WTC11 (cell line): Measurements from ENCODE around the gene LMOD2. TPM values are rescaled to one million over a fixed set of nuclear protein-coding genes. Genes with fewer than 3 reads are reported as not detected.
A peak's percentile ranks its signal among the peaks of the same experiment; 100 is the strongest.

Experiments
- ATAC-seq: fragments of 200-7000 bp; cut with Tn5 transposase; 2 replicates; pipeline ENCODE4 v1.10.0; 2021; ENCODE audit warnings: mild to moderate bottlenecking, moderate library complexity
- CTCF ChIA-PET: fragments of 300-600 bp; sonication (Branson Sonifier 250); formaldehyde crosslinking; loops from one replicate; lab custom pipeline; 2021; ENCODE audit warnings: antibody characterized with exemption; lab: Charles Lee
- POLR2A ChIA-PET: fragments of 350-600 bp; sonication (Branson Sonifier 250); formaldehyde crosslinking; loops from one replicate; lab custom pipeline; 2021; ENCODE audit warnings: antibody characterized with exemption; lab: Charles Lee
- DNase-seq: peaks from one replicate; pipeline ENCODE4 v3.0.0; 2021; ENCODE audit warnings: low spot score
- H3K27ac Mint-ChIP-seq: 2 replicates; pipeline ENCODE4 v1.8.0; 2021; ENCODE audit warnings: mixed read lengths
- H3K27me3 Mint-ChIP-seq: 2 replicates; pipeline ENCODE4 v1.8.0; 2021; ENCODE audit warnings: low read depth, mild to moderate bottlenecking, moderate library complexity, mixed read lengths
- H3K36me3 Mint-ChIP-seq: 2 replicates; pipeline ENCODE4 v1.8.0; 2021; ENCODE audit warnings: mixed read lengths
- H3K4me1 Mint-ChIP-seq: 2 replicates; pipeline ENCODE4 v1.8.0; 2022; ENCODE audit warnings: mixed read lengths
- H3K4me3 Mint-ChIP-seq: 2 replicates; pipeline ENCODE4 v1.8.0; 2021; ENCODE audit warnings: mild to moderate bottlenecking, moderate library complexity, mixed read lengths
- H3K9me3 Mint-ChIP-seq: 2 replicates; pipeline ENCODE4 v1.8.0; 2021; ENCODE audit warnings: mixed read lengths
- ETV6 ChIP-seq: sonication (generic); formaldehyde crosslinking; IDR thresholded peaks from 2 replicates; pipeline ENCODE4 v1.8.1; 2022; ENCODE audit warnings: mild to moderate bottlenecking, missing genetic modification reagents
- GABPB1 ChIP-seq: sonication (generic); formaldehyde crosslinking; IDR thresholded peaks from 2 replicates; pipeline ENCODE4 v1.8.1; 2023; ENCODE audit warnings: mild to moderate bottlenecking, missing genetic modification reagents
- HMGA2 ChIP-seq: fragments of 250-450 bp; sonication (Bioruptor Pico); IDR thresholded peaks from 2 replicates; pipeline ENCODE4 v1.4.0; 2021; ENCODE audit warnings: mild to moderate bottlenecking, moderate library complexity
- JUN ChIP-seq: sonication (generic); formaldehyde crosslinking; IDR thresholded peaks from 2 replicates; pipeline ENCODE4 v1.8.0; 2023; ENCODE audit warnings: mild to moderate bottlenecking, missing genetic modification reagents
- NR2C2 ChIP-seq: sonication (generic); formaldehyde crosslinking; IDR thresholded peaks from 2 replicates; pipeline ENCODE4 v1.8.0; 2022; ENCODE audit warnings: mild to moderate bottlenecking, missing genetic modification reagents
- SMAD4 ChIP-seq: sonication (generic); formaldehyde crosslinking; IDR thresholded peaks from 2 replicates; pipeline ENCODE4 v1.8.0; 2022; ENCODE audit warnings: mild to moderate bottlenecking, missing genetic modification reagents
- SOX15 ChIP-seq: fragments of 250-450 bp; sonication (Bioruptor Pico); IDR thresholded peaks from 2 replicates; pipeline ENCODE4 v1.9.0; 2021; ENCODE audit warnings: mild to moderate bottlenecking
- TEAD1 ChIP-seq: sonication (generic); formaldehyde crosslinking; IDR thresholded peaks from 2 replicates; pipeline ENCODE4 v1.8.0; 2022; ENCODE audit warnings: mild to moderate bottlenecking, missing genetic modification reagents
- TEAD4 ChIP-seq: sonication (generic); formaldehyde crosslinking; IDR thresholded peaks from 2 replicates; pipeline ENCODE4 v1.8.0; 2022; ENCODE audit warnings: mild to moderate bottlenecking, missing genetic modification reagents
- ZNF671 ChIP-seq: fragments of 250-450 bp; sonication (Bioruptor Pico); IDR thresholded peaks from 2 replicates; pipeline ENCODE4 v1.8.0; 2021; ENCODE audit warnings: mild to moderate bottlenecking
- total RNA-seq: library from RNA; stranded (reverse); gene quantifications from 3 replicates; pipeline ENCODE4 v1.2.3, GENCODE V29; 2021
- TF ChIP-seq, protein P1 (sequence below): sonication (generic); formaldehyde crosslinking; IDR thresholded peaks from 2 replicates; pipeline ENCODE4 v1.8.0; 2023; ENCODE audit warnings: missing genetic modification reagents, mild to moderate bottlenecking, borderline replicate concordance
- TF ChIP-seq, protein P2 (sequence below): sonication (generic); formaldehyde crosslinking; conservative IDR thresholded peaks from 2 replicates; pipeline ENCODE4 v1.8.1; 2022; ENCODE audit warnings: mild to moderate bottlenecking, missing genetic modification reagents
- TF ChIP-seq, protein P3 (sequence below): sonication (generic); formaldehyde crosslinking; IDR thresholded peaks from 2 replicates; pipeline ENCODE4 v1.8.0; 2022; ENCODE audit warnings: mild to moderate bottlenecking, missing genetic modification reagents
- TF ChIP-seq, protein P4 (sequence below): sonication (generic); formaldehyde crosslinking; conservative IDR thresholded peaks from 2 replicates; pipeline ENCODE4 v1.8.1; 2023; ENCODE audit warnings: mild to moderate bottlenecking, low read depth, missing genetic modification reagents, moderate library complexity

Gene LMOD2
- total RNA-seq, 1 experiment from 2014 or later, result not detected

DNA sequence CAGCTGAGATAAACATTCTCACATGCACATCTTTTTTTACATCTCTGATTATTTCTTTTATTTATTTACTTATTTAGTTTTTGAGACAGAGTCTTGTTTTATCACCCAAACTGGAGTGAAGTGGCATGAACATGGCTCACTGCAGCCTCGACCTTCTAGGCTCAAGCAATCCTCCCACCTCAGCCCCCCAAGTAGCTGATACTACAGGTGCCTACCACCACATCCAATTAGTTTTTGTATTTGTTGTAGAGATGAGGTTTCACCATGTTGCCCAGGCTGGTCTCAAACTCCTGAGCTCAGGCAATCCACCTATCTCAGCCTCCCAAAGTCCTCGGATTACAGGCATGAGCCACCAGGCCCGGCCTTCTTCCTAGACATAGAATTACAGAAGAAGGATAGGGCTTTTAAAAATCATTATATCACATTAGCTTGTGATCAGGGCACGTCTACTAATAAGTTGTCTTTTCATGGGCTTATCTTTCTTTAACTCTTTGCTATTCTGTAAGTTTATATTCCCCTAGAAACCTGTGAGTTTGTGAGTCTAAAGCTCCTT, 48.2 kb upstream of the LMOD2 start:
- peaks cover 3% of the 10 kb centered on the region; the same call in 1 of the 2 replicates for H3K9me3 Mint-ChIP-seq
- TF ChIP-seq TEAD4 (CRISPR knock-in tag) (no peak), HMGA2 (no peak), TEAD1 (CRISPR knock-in tag) (no peak), ETV6 (no peak), ZNF671 (CRISPR knock-in tag) (no peak), SOX15 (no peak)
- TF ChIP-seq, protein P1, sequence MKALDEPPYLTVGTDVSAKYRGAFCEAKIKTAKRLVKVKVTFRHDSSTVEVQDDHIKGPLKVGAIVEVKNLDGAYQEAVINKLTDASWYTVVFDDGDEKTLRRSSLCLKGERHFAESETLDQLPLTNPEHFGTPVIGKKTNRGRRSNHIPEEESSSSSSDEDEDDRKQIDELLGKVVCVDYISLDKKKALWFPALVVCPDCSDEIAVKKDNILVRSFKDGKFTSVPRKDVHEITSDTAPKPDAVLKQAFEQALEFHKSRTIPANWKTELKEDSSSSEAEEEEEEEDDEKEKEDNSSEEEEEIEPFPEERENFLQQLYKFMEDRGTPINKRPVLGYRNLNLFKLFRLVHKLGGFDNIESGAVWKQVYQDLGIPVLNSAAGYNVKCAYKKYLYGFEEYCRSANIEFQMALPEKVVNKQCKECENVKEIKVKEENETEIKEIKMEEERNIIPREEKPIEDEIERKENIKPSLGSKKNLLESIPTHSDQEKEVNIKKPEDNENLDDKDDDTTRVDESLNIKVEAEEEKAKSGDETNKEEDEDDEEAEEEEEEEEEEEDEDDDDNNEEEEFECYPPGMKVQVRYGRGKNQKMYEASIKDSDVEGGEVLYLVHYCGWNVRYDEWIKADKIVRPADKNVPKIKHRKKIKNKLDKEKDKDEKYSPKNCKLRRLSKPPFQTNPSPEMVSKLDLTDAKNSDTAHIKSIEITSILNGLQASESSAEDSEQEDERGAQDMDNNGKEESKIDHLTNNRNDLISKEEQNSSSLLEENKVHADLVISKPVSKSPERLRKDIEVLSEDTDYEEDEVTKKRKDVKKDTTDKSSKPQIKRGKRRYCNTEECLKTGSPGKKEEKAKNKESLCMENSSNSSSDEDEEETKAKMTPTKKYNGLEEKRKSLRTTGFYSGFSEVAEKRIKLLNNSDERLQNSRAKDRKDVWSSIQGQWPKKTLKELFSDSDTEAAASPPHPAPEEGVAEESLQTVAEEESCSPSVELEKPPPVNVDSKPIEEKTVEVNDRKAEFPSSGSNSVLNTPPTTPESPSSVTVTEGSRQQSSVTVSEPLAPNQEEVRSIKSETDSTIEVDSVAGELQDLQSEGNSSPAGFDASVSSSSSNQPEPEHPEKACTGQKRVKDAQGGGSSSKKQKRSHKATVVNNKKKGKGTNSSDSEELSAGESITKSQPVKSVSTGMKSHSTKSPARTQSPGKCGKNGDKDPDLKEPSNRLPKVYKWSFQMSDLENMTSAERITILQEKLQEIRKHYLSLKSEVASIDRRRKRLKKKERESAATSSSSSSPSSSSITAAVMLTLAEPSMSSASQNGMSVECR (CRISPR knock-in tag), result no peak
- TF ChIP-seq, protein P2, sequence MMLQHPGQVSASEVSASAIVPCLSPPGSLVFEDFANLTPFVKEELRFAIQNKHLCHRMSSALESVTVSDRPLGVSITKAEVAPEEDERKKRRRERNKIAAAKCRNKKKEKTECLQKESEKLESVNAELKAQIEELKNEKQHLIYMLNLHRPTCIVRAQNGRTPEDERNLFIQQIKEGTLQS (CRISPR knock-in tag), result no peak
- TF ChIP-seq, protein P3, sequence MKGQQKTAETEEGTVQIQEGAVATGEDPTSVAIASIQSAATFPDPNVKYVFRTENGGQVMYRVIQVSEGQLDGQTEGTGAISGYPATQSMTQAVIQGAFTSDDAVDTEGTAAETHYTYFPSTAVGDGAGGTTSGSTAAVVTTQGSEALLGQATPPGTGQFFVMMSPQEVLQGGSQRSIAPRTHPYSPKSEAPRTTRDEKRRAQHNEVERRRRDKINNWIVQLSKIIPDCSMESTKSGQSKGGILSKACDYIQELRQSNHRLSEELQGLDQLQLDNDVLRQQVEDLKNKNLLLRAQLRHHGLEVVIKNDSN (CRISPR knock-in tag), result no peak
- TF ChIP-seq, protein P4, sequence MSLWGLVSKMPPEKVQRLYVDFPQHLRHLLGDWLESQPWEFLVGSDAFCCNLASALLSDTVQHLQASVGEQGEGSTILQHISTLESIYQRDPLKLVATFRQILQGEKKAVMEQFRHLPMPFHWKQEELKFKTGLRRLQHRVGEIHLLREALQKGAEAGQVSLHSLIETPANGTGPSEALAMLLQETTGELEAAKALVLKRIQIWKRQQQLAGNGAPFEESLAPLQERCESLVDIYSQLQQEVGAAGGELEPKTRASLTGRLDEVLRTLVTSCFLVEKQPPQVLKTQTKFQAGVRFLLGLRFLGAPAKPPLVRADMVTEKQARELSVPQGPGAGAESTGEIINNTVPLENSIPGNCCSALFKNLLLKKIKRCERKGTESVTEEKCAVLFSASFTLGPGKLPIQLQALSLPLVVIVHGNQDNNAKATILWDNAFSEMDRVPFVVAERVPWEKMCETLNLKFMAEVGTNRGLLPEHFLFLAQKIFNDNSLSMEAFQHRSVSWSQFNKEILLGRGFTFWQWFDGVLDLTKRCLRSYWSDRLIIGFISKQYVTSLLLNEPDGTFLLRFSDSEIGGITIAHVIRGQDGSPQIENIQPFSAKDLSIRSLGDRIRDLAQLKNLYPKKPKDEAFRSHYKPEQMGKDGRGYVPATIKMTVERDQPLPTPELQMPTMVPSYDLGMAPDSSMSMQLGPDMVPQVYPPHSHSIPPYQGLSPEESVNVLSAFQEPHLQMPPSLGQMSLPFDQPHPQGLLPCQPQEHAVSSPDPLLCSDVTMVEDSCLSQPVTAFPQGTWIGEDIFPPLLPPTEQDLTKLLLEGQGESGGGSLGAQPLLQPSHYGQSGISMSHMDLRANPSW (CRISPR knock-in tag), result no peak
- DNase-seq (no peak), ATAC-seq (no peak)
- H3K27me3 Mint-ChIP-seq, result no peaks in the 10 kb centered on the region
- ChIA-PET POLR2A (no interaction called here), CTCF (interaction anchor here (1.2 kb wide), 1 partner anchor 12 kb away, joined by 3 read pairs; no protein-coding TSS in a partner anchor)
- H3K4me1 Mint-ChIP-seq, result no peaks in the 10 kb centered on the region
- no peaks in the 10 kb centered on the region for H3K36me3 Mint-ChIP-seq
- no peak overlapping the region for H3K4me3 Mint-ChIP-seq
- no peak overlapping the region for H3K27ac Mint-ChIP-seq

DNA sequence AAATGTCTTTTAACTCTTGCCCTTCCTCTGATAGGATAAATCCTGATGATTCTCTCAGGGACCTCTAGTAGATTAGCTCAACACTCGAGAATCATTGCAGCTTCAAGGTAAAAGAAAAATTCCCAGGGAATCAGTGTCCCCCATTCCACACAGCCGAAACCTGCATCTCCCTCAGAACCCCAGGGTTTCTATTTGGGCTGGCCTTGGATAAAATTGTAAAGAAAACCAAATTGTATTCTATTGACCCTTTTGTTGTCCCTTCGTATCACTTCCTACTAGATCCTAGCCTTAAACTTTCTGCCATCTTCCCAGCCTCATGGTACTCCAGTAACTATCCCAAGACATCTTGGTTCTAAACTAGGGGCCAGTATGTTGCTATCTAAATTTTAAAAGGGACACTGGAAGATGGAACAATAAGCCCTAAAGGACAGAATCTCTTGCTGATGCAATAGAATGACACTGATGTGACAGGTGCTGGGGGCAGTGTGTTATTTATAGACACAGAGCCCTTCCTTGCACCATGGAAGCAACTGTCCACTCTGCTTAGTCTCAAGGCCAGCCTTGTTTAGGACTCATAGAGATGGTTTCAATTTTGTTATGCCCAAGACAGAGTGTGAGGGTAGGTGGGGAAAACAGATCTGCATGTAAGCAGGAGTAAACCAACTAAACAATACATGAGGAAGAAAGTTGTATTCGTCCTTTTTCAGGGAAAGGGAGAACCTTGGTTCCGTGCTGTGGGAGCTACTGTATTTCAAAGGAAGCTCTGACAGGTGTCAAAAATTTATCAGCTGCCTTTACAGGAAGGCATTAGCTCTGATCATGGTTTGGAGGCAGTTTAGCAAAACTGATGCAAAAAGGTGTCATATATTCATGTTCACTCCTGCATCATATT, 46.4 kb upstream of the LMOD2 start:
- ChIA-PET CTCF (interaction anchor here (0.7 to 2.9 kb wide), 2 partner anchors 16 to 555 kb away, joined by 3 to 11 read pairs; no protein-coding TSS in a partner anchor), POLR2A (no interaction called here)
- Mint-ChIP-seq H3K9me3 (peaks cover 3% of the 10 kb centered on the region; the same call in 1 of the 2 replicates), H3K27ac (no peak overlapping the region), H3K4me1 (no peaks in the 10 kb centered on the region), H3K27me3 (no peaks in the 10 kb centered on the region), H3K4me3 (no peak overlapping the region), H3K36me3 (no peaks in the 10 kb centered on the region)
- DNase-seq, result no peak
- ATAC-seq, result no peak
- no peak for TF ChIP-seq JUN
- TF ChIP-seq GABPB1, result peak; percentile 85
- TF ChIP-seq NR2C2 (CRISPR knock-in tag), result no peak
- TF ChIP-seq SMAD4 (CRISPR knock-in tag), result no peak
